Keratinocyte (primary cell): ENCODE data around the gene BRINP1. TPM values are rescaled to one million over a fixed set of nuclear protein-coding genes. Genes with fewer than 3 reads are reported as not detected.
A peak's percentile ranks its signal among the peaks of the same experiment; 100 is the strongest.

Source experiments
- DNase-seq: peaks from one replicate; pipeline ENCODE4 v3.0.0-alpha.2; 2011; ENCODE audit warnings: low read depth, missing footprints, low spot score
- FAIRE-seq: peaks from 2 replicates; lab custom pipeline; 2011; peaks lifted over from hg19 to GRCh38; lab: Jason Lieb, UNC
- H2AFZ ChIP-seq: 2 replicates; pipeline ENCODE4 v1.6.0; 2012; ENCODE audit warnings: low read length, control low read depth, inconsistent platforms; ENCODE audit not compliant: control insufficient read depth
- H3K27ac ChIP-seq: 2 replicates; pipeline ENCODE4 v1.5.1; 2011; ENCODE audit warnings: low read length; ENCODE audit not compliant: control insufficient read depth, insufficient read depth
- H3K27me3 ChIP-seq: 3 replicates; pipeline ENCODE4 v1.6.0; 2011; ENCODE audit warnings: low read length; ENCODE audit not compliant: control insufficient read depth, insufficient read depth; ENCODE audit errors: extremely low read depth
- H3K36me3 ChIP-seq, 2 experiments: 2 replicates in 1 of 2; 3 replicates in 1 of 2; pipeline ENCODE4 v1.5.1; 2011; ENCODE audit warnings: low read length in 2 of 2, mild to moderate bottlenecking in 1 of 2; ENCODE audit not compliant: control insufficient read depth in 2 of 2, insufficient read depth in 2 of 2; ENCODE audit errors: extremely low read depth in 1 of 2
- H3K4me1 ChIP-seq: 3 replicates; pipeline ENCODE4 v1.5.1; 2011; ENCODE audit warnings: low read length; ENCODE audit not compliant: control insufficient read depth, insufficient read depth; ENCODE audit errors: extremely low read depth
- H3K4me2 ChIP-seq: 3 replicates; pipeline ENCODE4 v1.6.0; 2011; ENCODE audit warnings: low read depth, low read length; ENCODE audit not compliant: control insufficient read depth, insufficient read depth; ENCODE audit errors: extremely low read depth
- H3K4me3 ChIP-seq, 3 experiments: fragments of 200-600 bp in 1 of 3; sonication (generic) in 1 of 3; 2 replicates in 2 of 3; 3 replicates in 1 of 3; pipeline ENCODE4 v1.5.1; 2011 to 2016; ENCODE audit warnings: low read length in 3 of 3, mild to moderate bottlenecking in 3 of 3, control low read depth in 2 of 3, inconsistent platforms in 1 of 3, low read depth in 1 of 3, mixed read lengths in 1 of 3, mixed run types in 1 of 3, moderate library complexity in 1 of 3; ENCODE audit not compliant: control insufficient read depth in 2 of 3, insufficient read depth in 2 of 3; ENCODE audit errors: extremely low read depth in 1 of 3
- H3K79me2 ChIP-seq: 2 replicates; pipeline ENCODE4 v1.6.0; 2012; ENCODE audit warnings: low read length; ENCODE audit not compliant: control insufficient read depth, insufficient read depth
- H3K9ac ChIP-seq: 3 replicates; pipeline ENCODE4 v1.6.0; 2011; ENCODE audit warnings: low read length; ENCODE audit not compliant: control insufficient read depth, insufficient read depth; ENCODE audit errors: extremely low read depth
- H3K9me1 ChIP-seq: 3 replicates; pipeline ENCODE4 v1.6.0; 2011; ENCODE audit warnings: low read length; ENCODE audit not compliant: control insufficient read depth, insufficient read depth; ENCODE audit errors: extremely low read depth
- H3K9me3 ChIP-seq: 2 replicates; pipeline ENCODE4 v1.5.1; 2012; ENCODE audit warnings: low read depth, low read length; ENCODE audit not compliant: control insufficient read depth
- H4K20me1 ChIP-seq: 3 replicates; pipeline ENCODE4 v1.6.0; 2011; ENCODE audit warnings: low read length; ENCODE audit not compliant: control insufficient read depth, insufficient read depth; ENCODE audit errors: extremely low read depth
- CTCF ChIP-seq, 3 experiments: IDR thresholded peaks in 1 of 3; conservative IDR thresholded peaks in 1 of 3; optimal IDR thresholded peaks in 1 of 3; 2 replicates in 2 of 3; 3 replicates in 1 of 3; pipeline versions ENCODE3 to v1.5.1; 2011; ENCODE audit warnings: low read length in 3 of 3, mild to moderate bottlenecking in 3 of 3, moderate library complexity in 2 of 3, control low read depth in 1 of 3, inconsistent platforms in 1 of 3; ENCODE audit not compliant: insufficient read depth in 2 of 3; ENCODE audit errors: extremely low read depth in 1 of 3
- EZH2 ChIP-seq: IDR thresholded peaks from one replicate; pipeline ENCODE4 v1.6.1; 2012; ENCODE audit warnings: inconsistent platforms, mild to moderate bottlenecking, low read length, moderate library complexity
- dilution Hi-C: fragments of 300-500 bp; cut with MboI; formaldehyde crosslinking; loops from one replicate; pipeline ENCODE4 v1.7.0; 2020; ENCODE audit warnings: low sequenced_read_pairs; ENCODE audit not compliant: extremely low pct_ligation_motif_present
- polyA plus RNA-seq, 5 experiments: library from polyadenylated mRNA; depleted of rRNA in 3 of 5; stranded (reverse) in 3 of 5; stranded (forward) in 1 of 5; unstranded in 1 of 5; fragments of >200 nt; gene quantifications; 1 replicate in 1 of 5; 2 replicates in 3 of 5; 3 replicates in 1 of 5; pipeline versions ENCODE4 v1.2.1 to v1.2.3, GENCODE V29; 2011 to 2012; ENCODE audit warnings: missing spikeins in 2 of 5, low read depth in 1 of 5, low replicate concordance in 1 of 5

BRINP1 gene
- polyA plus RNA-seq, 1 donor (not counting 4 experiments of a cell fraction or from before 2014, with no cell fraction given): 0.63 TPM

DNA sequence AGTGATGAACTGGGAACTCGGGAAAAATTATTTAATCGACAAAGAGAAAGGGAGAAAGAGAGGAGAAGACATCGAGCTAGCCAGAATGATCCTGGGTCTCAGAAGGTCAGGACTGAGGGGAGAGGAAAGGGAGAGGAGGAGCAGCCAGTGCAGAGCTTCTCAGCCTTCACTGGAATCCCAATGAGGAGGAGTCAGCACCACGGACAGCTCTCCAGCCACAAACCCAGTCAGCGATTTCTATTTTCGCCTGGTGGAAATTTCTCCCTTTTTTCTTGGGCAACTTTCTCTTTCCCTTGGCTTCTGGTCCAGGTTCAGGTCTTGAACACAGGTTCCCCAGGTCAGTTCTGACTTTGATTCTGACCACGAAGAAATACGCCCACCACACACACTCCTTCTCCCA lies 1.6 kb upstream of the BRINP1 start:
- H3K9me1 ChIP-seq: no peaks in the 10 kb centered on the region
- no peak overlapping the region for H3K4me3 ChIP-seq
- TF ChIP-seq EZH2 (no peak), CTCF (optimal IDR thresholded peaks at IDR 0.05 in 1 of 3, IDR thresholded peaks at IDR 0.05 in 1 of 3, conservative IDR thresholded peaks at IDR 0.05 in 1 of 3; ENCODE audit: extremely low read depth in 1 of 3, insufficient read depth in 2 of 3, low read length in 3 of 3) (no peak)
- H3K4me1 ChIP-seq: no peaks in the 10 kb centered on the region
- H3K27ac ChIP-seq: no peak overlapping the region
- H2AFZ ChIP-seq: no peak overlapping the region
- H3K9me3 ChIP-seq: no peaks in the 10 kb centered on the region
- no peaks in the 10 kb centered on the region for H4K20me1 ChIP-seq
- peaks cover 39% of the 10 kb centered on the region for H3K27me3 ChIP-seq
- FAIRE-seq (peak; percentile 44), DNase-seq (no peak)
- H3K4me2 ChIP-seq: no peak overlapping the region
- no peak overlapping the region for H3K9ac ChIP-seq
- H3K36me3 ChIP-seq: no peaks in the 10 kb centered on the region
- dilution Hi-C loops: no loop called here
- no peaks in the 10 kb centered on the region for H3K79me2 ChIP-seq

- dilution Hi-C loops: no loop called here
- Histone ChIP-seq H3K27me3 (peaks cover 39% of the 10 kb centered on the region), H3K36me3 (no peaks in the 10 kb centered on the region), H3K4me3 (peak overlapping the region in 2 of 3 experiments; percentile 11 to 43), H3K27ac (no peak overlapping the region), H3K4me1 (no peaks in the 10 kb centered on the region), H3K9me1 (no peaks in the 10 kb centered on the region), H3K79me2 (no peaks in the 10 kb centered on the region), H3K9me3 (no peaks in the 10 kb centered on the region), H2AFZ (no peak overlapping the region), H4K20me1 (no peaks in the 10 kb centered on the region), H3K9ac (no peak overlapping the region), H3K4me2 (peak overlapping the region; percentile 25)
- TF ChIP-seq EZH2 (no peak), CTCF (optimal IDR thresholded peaks at IDR 0.05 in 1 of 3, IDR thresholded peaks at IDR 0.05 in 1 of 3, conservative IDR thresholded peaks at IDR 0.05 in 1 of 3; ENCODE audit: extremely low read depth in 1 of 3, insufficient read depth in 2 of 3, low read length in 3 of 3) (no peak)
- DNase-seq (no peak), FAIRE-seq (no peak)
These were observed 588 bp upstream of the BRINP1 start for GRCh38 chr9:119369680-119370366.
